Hepatocyte (in vitro differentiated cells): ENCODE measurements around the gene SMTNL1. TPM values are rescaled to one million over a fixed set of nuclear protein-coding genes. Genes with fewer than 3 reads are reported as not detected.

ENCODE experiments used
- DNase-seq: peaks from one replicate; pipeline ENCODE4 v3.0.0-alpha.2; 2016; ENCODE audit warnings: low spot score
- H2AFZ ChIP-seq: fragments of 200-600 bp; sonication (generic); 2 replicates; pipeline ENCODE4 v1.6.0; 2016; ENCODE audit warnings: antibody characterized with exemption, mild to moderate bottlenecking
- H3K27ac ChIP-seq: fragments of 200-600 bp; sonication (generic); 2 replicates; pipeline ENCODE4 v1.5.1; 2016; ENCODE audit warnings: mild to moderate bottlenecking
- H3K27me3 ChIP-seq: fragments of 200-600 bp; sonication (generic); 2 replicates; pipeline ENCODE4 v1.6.1; 2016
- H3K36me3 ChIP-seq: fragments of 200-600 bp; sonication (generic); replicated peaks from 2 replicates; pipeline ENCODE4 v1.5.1; 2016; ENCODE audit warnings: low read depth; ENCODE audit not compliant: insufficient read depth
- H3K4me1 ChIP-seq: fragments of 200-600 bp; sonication (generic); 2 replicates; pipeline ENCODE4 v1.5.1; 2016; ENCODE audit warnings: mild to moderate bottlenecking, moderate library complexity; ENCODE audit not compliant: insufficient read depth
- H3K4me2 ChIP-seq: fragments of 200-600 bp; sonication (generic); 2 replicates; pipeline ENCODE4 v1.6.0; 2016
- H3K4me3 ChIP-seq: fragments of 200-600 bp; sonication (generic); 2 replicates; pipeline ENCODE4 v1.5.1; 2016; ENCODE audit warnings: mild to moderate bottlenecking
- H3K79me2 ChIP-seq: fragments of 200-600 bp; sonication (generic); 2 replicates; pipeline ENCODE4 v1.6.0; 2017; ENCODE audit warnings: mild to moderate bottlenecking
- H3K9me2 ChIP-seq: fragments of 200-600 bp; sonication (generic); replicated peaks from 2 replicates; pipeline ENCODE4 v1.6.0; 2017; ENCODE audit warnings: mild to moderate bottlenecking; ENCODE audit not compliant: insufficient read depth
- H3K9me3 ChIP-seq: fragments of 200-600 bp; sonication (generic); 2 replicates; pipeline ENCODE4 v1.5.1; 2016; ENCODE audit warnings: low read depth, mild to moderate bottlenecking
- H4K20me1 ChIP-seq: fragments of 200-600 bp; sonication (generic); 2 replicates; pipeline ENCODE4 v1.6.0; 2016; ENCODE audit warnings: mild to moderate bottlenecking; ENCODE audit not compliant: insufficient read depth, poor library complexity, severe bottlenecking
- EZH2 ChIP-seq: fragments of 200-600 bp; sonication (generic); IDR thresholded peaks from 2 replicates; pipeline ENCODE4 v1.6.1; 2016; ENCODE audit warnings: antibody characterized with exemption, mild to moderate bottlenecking, borderline replicate concordance
- EZH2phosphoT487 ChIP-seq: fragments of 200-600 bp; sonication (generic); IDR thresholded peaks from one replicate; pipeline ENCODE4 v1.6.1; 2018; ENCODE audit warnings: antibody characterized with exemption, mild to moderate bottlenecking, low read depth, moderate library complexity; ENCODE audit not compliant: unreplicated experiment, severe bottlenecking
- WGBS: methylation state at CpG from one replicate; pipeline ENCODE4 v1.1.6; 2016; ENCODE audit warnings: low lambda C conversion rate; ENCODE audit errors: missing lambda C conversion rate; 5-methylcytosine and 5-hydroxymethylcytosine counted together
- polyA plus RNA-seq: library from polyadenylated mRNA; unstranded; fragments of >200 nt; fragmentation: Nextera tagmentation; extraction: Ambion mirVana; gene quantifications from 2 replicates; pipeline ENCODE4 v1.2.1, GENCODE V29; 2016
- total RNA-seq: library from RNA; depleted of rRNA; stranded (reverse); fragments of >200 nt; gene quantifications from 2 replicates; pipeline ENCODE4 v1.2.3, GENCODE V29; 2014
- TF ChIP-seq, protein P1 (sequence below): fragments of 200-600 bp; sonication (generic); IDR thresholded peaks from 2 replicates; pipeline ENCODE4 v1.5.1; 2016; ENCODE audit warnings: antibody characterized with exemption, mild to moderate bottlenecking; ENCODE audit not compliant: poor library complexity

Gene SMTNL1
- total and polyA plus RNA-seq, 2 experiments from 2014 or later, result not detected

DNA sequence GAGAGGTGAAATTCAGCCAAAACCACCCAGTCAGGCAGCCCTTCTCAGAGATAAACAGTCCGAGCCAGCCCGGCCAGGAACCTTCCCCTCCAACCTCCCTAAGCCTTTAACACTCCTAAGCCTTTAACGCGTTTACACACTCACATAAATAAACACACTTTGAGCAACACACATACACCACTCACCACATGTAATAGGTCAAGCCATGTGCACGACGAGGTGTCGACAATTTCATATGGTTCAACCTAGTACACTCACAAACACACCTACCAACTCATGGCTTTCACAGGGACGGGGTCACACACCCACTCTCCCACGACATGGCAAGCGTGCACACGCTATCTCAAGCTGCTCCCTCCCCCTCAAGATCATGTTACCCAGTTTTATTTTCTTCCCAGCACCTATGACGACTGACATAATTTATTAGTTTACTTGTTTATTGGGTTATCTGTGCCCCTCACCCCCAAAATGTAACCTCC lies 37.4 kb upstream of the SMTNL1 start:
- TF ChIP-seq EZH2 (no peak), EZH2phosphoT487 (no peak)
- TF ChIP-seq, protein P1, sequence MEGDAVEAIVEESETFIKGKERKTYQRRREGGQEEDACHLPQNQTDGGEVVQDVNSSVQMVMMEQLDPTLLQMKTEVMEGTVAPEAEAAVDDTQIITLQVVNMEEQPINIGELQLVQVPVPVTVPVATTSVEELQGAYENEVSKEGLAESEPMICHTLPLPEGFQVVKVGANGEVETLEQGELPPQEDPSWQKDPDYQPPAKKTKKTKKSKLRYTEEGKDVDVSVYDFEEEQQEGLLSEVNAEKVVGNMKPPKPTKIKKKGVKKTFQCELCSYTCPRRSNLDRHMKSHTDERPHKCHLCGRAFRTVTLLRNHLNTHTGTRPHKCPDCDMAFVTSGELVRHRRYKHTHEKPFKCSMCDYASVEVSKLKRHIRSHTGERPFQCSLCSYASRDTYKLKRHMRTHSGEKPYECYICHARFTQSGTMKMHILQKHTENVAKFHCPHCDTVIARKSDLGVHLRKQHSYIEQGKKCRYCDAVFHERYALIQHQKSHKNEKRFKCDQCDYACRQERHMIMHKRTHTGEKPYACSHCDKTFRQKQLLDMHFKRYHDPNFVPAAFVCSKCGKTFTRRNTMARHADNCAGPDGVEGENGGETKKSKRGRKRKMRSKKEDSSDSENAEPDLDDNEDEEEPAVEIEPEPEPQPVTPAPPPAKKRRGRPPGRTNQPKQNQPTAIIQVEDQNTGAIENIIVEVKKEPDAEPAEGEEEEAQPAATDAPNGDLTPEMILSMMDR, result no peak
- H3K4me2 ChIP-seq, result peak overlapping the region; percentile 68
- no peaks in the 10 kb centered on the region for H4K20me1 ChIP-seq
- no peaks in the 10 kb centered on the region for H3K9me3 ChIP-seq
- H3K27ac ChIP-seq, result peak overlapping the region; percentile 42
- H3K4me1 ChIP-seq, result peaks cover 31% of the 10 kb centered on the region
- no peaks in the 10 kb centered on the region for H3K79me2 ChIP-seq
- H3K4me3 ChIP-seq, result no peak overlapping the region
- H3K36me3 ChIP-seq, result no peaks in the 10 kb centered on the region
- WGBS, result 37% methylated on average over 12 of the region's 12 CpGs
- H2AFZ ChIP-seq, result peak overlapping the region; percentile 47
- H3K9me2 ChIP-seq, result no peaks in the 10 kb centered on the region
- H3K27me3 ChIP-seq, result no peaks in the 10 kb centered on the region
- no peak for DNase-seq

DNA sequence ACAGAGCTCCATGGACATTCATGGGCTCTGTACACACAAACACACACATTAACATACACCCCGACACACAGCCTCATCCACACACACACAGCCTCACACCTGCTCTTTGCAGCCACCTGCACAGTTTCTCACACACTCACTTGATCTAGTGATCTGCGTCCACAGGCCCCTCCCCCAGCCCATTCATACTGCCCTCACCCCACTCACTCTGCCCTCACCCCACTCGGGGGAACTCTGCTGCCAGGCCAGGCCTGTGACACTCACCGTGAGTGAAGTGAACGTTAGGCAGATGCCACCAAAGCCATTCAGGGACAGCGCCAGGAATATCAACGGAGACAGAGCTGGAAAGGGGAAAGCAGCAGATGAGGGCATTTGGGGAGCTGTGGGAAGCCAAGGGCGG lies 36.9 kb upstream of the SMTNL1 start:
- Histone ChIP-seq H3K36me3 (no peaks in the 10 kb centered on the region), H3K4me1 (peaks cover 31% of the 10 kb centered on the region), H2AFZ (no peak overlapping the region), H3K9me3 (no peaks in the 10 kb centered on the region), H4K20me1 (no peaks in the 10 kb centered on the region), H3K9me2 (no peaks in the 10 kb centered on the region), H3K27me3 (no peaks in the 10 kb centered on the region), H3K27ac (no peak overlapping the region), H3K4me2 (no peak overlapping the region), H3K4me3 (no peak overlapping the region), H3K79me2 (no peaks in the 10 kb centered on the region)
- no peak for DNase-seq
- WGBS, result 89% methylated on average over 8 of the region's 8 CpGs
- TF ChIP-seq, protein P1, result no peak
- TF ChIP-seq EZH2phosphoT487, result no peak
- no peak for TF ChIP-seq EZH2

DNA sequence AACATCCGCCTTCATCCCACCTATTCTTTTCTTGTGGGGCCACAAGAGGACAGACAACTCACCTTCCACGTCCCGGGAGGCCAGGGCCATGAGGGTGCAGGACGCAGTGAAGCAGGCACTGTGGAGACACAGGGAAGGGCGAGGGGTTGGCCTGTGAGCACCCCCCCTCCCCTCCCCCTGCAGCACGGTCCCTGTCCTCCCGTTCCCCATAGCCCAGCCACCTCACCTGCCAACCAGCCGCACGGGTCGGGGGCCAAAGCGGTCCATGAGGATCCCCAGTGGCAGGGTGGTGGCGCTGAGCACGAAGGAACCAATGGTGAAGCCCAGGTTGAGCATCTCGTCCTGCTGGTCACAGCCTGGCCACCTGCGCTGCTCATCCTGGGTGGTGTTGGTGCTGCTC lies 36.5 kb upstream of the SMTNL1 start:
- Histone ChIP-seq H3K4me3 (no peak overlapping the region), H3K27ac (no peak overlapping the region)

More for the DNA sequence above, 36.5 kb upstream of the SMTNL1 start:
- H3K9me2 ChIP-seq, result no peaks in the 10 kb centered on the region
- TF ChIP-seq, protein P1, result no peak
- TF ChIP-seq EZH2, result no peak
- TF ChIP-seq EZH2phosphoT487, result no peak
- H3K9me3 ChIP-seq, result no peaks in the 10 kb centered on the region
- H3K79me2 ChIP-seq, result no peaks in the 10 kb centered on the region
- H3K4me1 ChIP-seq, result peaks cover 31% of the 10 kb centered on the region
- DNase-seq, result no peak
- no peak overlapping the region for H2AFZ ChIP-seq
- 91% methylated on average over 14 of the region's 15 CpGs for WGBS
- H3K36me3 ChIP-seq, result no peaks in the 10 kb centered on the region
- no peaks in the 10 kb centered on the region for H4K20me1 ChIP-seq
- no peak overlapping the region for H3K4me2 ChIP-seq
- no peaks in the 10 kb centered on the region for H3K27me3 ChIP-seq
